Measurements from ENCODE around the gene LBP.

DNA sequence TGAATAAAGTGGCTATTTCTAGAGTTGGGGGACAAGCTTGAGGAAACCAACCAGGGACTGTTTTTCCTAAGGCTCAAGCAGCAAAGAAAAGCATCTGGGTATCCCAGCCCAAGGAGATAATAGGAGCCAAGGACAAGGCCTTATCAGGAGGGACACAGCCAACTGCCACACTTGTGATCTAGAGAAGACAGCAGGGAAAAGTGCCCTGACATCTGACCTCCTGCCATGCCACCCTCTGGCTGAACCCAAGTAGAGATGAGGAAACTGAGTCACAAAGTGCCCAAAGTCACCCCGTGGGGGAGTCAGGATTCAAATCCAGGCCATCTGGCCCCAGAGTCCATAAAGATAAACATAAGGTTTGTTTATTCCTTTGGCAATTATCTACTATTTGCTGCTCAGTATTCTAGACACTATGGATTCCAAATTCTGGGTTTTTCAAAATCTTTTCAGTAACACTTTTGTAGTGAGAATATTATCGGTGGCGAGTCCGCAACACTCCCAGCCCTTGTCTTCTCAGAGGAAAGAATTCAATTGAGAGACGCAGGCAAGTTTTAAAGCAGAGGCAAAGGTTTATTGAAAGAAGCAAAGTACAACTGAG is 3.5 kb upstream of the LBP start:
- no peak for TF ChIP-seq TAF1 (IDR thresholded peaks at IDR 0.05; ENCODE audit: low read depth, low read length)
- TF ChIP-seq POLR2AphosphoS5 (IDR thresholded peaks at IDR 0.05; ENCODE audit: low read depth, low read length): no peak
- TF ChIP-seq POU2F2 (IDR thresholded peaks at IDR 0.05; ENCODE audit: low read depth, low read length): no peak
- TF ChIP-seq POLR2A (IDR thresholded peaks at IDR 0.05; ENCODE audit: low read depth, low read length): no peak
- no peak for TF ChIP-seq PAX5 (IDR thresholded peaks at IDR 0.05; ENCODE audit: insufficient read depth, low read length, severe bottlenecking)

Measured in GM12891 (cell line).